ENCODE measurements around the gene ISX.
"Not testable (repeated sequence)": the region's sequence is repeated elsewhere in the genome, so short reads cannot be mapped to it uniquely, and the experiment has no call there.

ISX gene

GRCh38 chr22:35065796-35066218 lies at the start of gene ISX:
ISX (plus strand) TSS chr22:35066158; CDS start chr22:35067088, 930 bp downstream.
- DNase-seq (ENCODE audit: low read depth in 2 of 2, low spot score in 1 of 2) = no peak

- DNase-seq (ENCODE audit: low read depth in 2 of 2, low spot score in 1 of 2) = no peak
Observed at GRCh38 chr22:35016909-35017308, 49.0 kb upstream of the ISX start.

- DNase-seq (ENCODE audit: low read depth in 2 of 2, low spot score in 1 of 2) = no peak
Observed at GRCh38 chr22:35018995-35019394, 47.0 kb upstream of the ISX start.

GRCh38 chr22:35020517-35020916 lies 45.4 kb upstream of the ISX start:
- DNase-seq (ENCODE audit: low read depth in 2 of 2, low spot score in 1 of 2) = no peak

DNA sequence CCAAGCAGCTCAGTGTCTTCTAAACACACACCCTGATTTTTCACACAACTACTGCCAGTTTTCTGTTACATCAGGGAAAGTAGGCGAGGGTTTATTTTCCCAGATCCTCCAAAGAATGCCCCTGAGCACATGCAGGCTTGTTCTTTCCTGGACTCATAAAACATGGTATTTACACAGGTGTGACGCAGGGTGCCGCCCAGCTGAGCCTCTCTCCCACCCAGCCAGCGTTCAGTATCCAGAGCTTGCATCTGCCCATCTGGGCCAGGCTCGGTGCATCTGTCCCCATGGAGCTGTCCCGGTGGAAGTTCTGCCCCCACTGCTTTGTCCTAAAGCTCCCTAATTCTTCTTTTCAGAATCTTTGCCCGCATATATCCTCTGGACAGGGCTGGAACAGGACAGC lies 44.8 kb upstream of the ISX start:
- no peak for DNase-seq (ENCODE audit: low read depth in 2 of 2, low spot score in 1 of 2)

DNA sequence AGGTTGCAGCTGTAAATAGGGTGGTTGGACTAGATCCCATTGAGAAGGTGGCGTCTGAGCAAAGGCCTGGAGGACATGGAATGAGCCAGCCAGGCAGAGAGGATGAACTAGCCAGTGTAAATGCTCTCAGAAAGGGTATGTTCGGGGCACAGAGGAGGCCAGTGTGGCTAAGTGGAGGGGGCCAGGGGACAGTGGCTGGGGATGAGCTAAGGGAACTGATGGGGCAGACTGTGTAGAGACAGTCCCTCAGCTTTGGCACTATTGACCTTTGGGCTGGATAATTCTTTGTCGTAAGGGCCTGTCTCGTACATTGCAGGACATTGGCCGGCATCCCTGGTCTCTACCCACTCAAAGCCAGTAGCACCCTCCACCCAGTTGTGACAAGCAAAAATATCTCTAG lies 43.7 kb upstream of the ISX start:
- no peak for DNase-seq (ENCODE audit: low read depth in 2 of 2, low spot score in 1 of 2)

GRCh38 chr22:35023692-35024363 lies 42.1 kb upstream of the ISX start:
- DNase-seq (ENCODE audit: low read depth in 2 of 2, low spot score in 1 of 2) = peak in 1 of 2 donors; percentile 11

- no peak for DNase-seq (ENCODE audit: low read depth in 2 of 2, low spot score in 1 of 2)
Observed at GRCh38 chr22:35024364-35024692, 41.6 kb upstream of the ISX start.

DNA sequence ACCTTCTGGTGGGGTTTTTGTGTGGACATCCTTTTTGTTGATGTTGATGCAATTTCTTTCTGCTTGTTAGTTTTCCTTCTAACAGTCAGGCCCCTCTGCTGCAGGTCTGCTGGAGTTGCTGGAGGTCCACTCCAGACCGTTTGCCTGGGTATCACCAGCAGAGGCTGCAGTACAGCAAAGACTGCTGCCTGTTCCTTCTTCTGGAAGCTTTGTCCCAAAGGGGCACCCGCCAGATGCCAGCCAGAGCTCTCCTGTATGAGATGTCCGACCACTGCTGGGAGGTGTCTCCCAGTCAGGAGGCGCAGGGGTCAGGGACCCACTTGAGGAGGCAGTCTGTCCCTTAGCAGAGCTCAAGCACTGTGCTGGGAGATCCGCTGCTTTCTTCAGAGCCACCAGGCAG lies 35.8 kb upstream of the ISX start:
- not testable (repeated sequence) for DNase-seq (ENCODE audit: low read depth in 2 of 2, low spot score in 1 of 2)

DNA sequence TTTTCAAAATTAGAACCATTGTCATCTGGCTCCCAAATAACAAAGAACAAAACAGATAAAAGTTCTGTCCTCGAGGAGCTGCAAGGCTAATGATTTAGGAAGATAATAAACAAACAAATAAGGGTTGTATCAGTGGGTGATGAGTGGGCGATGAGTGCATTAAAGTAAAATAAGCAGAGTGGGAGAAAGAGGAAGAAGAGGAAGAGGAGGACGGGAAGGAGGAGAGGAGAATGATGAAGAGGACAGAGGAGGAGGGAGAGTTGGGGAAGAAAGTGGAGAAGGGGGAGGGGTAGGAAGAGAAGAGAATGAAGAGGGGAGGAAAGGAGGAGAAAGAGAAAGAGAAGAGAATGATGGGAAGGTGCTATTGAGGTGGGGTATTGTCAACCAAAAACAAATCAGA lies 33.4 kb upstream of the ISX start:
- DNase-seq (ENCODE audit: low read depth in 2 of 2, low spot score in 1 of 2) = no peak

DNA sequence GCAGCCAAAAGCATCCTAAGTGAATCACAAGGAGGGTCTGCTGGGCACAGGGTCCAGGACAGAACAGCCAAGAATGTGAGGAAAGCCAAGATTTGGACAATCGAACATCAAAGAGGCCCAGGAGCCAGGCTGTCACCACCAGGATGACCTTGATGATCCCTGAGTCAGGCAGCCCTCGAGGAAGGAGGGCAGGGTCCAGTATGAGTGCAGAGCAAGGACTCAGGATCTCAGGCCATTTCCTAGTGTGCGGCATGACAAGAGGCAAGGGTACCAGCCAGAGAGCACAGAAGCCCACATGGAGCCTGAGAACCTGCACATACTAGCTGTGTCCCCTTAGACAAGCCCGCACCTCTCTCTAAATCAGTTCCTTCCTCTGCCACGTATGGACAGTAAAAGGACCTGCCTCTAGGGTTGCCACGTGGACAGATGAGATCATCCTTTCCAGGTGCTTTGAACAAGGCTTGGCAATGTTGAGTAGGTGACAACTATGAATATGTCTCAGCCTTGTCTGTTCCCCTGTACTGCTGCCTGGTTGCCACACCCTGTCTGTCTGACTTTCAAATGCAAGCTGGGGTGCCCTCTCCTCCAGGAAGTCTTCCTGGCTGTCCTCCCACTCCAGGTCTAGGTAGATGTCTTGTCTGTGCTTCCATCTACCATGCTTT lies 32.2 kb upstream of the ISX start:
- DNase-seq (ENCODE audit: low read depth in 2 of 2, low spot score in 1 of 2) = no peak

DNA sequence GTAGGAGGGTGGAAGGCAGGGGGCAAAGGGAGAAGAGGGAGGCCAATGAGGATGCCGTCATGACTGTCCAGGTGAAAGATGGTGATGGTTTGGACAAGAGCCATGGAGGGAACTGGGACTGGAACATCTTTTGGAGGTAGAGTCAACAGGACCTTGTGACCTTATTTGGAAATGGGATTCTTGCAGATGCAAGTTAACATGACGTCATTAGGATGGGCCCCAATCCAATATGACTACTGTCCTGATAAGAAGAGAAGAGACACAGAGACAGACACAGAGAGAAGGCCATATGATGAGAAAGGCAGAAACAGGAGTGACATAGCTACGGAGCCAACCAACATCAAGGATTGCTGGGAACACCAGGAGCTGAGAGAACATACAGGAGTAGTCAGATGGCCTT lies 31.0 kb upstream of the ISX start:
- no peak for DNase-seq (ENCODE audit: low read depth in 2 of 2, low spot score in 1 of 2)

GRCh38 chr22:35037089-35037488 lies 28.9 kb upstream of the ISX start:
- DNase-seq (ENCODE audit: low read depth in 2 of 2, low spot score in 1 of 2) = no peak

DNA sequence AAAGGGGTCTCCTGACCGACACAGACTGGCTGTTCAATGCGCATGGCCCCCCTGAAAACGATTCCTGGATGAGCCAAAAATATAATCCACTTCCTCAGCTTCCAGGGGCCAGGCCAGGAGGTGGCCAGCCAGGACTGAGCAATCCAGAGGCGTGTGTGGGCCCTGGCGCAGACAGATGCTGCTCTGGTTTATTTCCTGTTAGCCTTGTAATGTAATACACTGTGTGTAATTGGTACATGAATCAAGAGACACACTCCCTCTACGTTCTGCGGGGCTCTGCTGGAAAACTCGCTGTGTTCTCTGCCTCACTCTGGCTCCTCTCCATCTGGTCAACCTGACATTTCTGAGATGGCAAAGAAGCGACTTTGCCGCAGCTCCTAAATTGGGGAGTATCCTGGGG lies 26.3 kb upstream of the ISX start:
- DNase-seq (ENCODE audit: low read depth in 2 of 2, low spot score in 1 of 2) = no peak

DNA sequence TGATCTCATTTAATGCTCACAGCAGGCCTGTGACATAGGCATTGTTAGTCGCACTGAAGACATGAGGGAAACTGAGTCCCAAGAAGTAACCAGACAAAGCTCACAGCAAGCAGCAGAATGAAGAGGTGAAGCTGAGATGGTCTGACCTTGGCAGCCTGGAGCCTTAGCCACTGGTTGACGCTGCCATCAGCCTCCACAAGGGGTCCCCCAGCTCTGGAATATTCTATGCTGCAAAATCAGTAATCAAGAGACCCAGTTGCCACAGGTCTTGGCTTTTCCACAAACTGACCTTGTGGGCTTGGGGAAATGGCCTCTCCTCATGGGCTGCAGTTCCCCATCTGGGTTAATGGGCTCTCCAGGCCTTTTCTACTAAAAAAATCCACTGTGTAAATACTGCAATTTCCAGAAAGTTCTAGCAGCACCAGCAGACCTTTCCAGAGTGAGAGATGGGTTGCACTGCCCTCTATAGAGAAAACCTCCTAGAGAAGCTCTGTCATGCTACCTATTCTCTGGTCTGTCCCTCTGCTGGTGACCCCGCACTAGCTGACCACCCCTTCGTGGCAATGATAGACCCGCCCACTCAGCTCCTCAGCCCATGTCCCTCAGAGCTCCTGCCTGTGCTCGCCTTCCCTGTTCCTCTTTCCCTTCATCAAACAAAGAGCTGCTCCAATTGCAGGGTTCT lies 22.6 kb upstream of the ISX start:
- DNase-seq (ENCODE audit: low read depth in 2 of 2, low spot score in 1 of 2) = no peak

GRCh38 chr22:35043934-35044319 lies 22.0 kb upstream of the ISX start:
- DNase-seq (ENCODE audit: low read depth in 2 of 2, low spot score in 1 of 2) = no peak

DNA sequence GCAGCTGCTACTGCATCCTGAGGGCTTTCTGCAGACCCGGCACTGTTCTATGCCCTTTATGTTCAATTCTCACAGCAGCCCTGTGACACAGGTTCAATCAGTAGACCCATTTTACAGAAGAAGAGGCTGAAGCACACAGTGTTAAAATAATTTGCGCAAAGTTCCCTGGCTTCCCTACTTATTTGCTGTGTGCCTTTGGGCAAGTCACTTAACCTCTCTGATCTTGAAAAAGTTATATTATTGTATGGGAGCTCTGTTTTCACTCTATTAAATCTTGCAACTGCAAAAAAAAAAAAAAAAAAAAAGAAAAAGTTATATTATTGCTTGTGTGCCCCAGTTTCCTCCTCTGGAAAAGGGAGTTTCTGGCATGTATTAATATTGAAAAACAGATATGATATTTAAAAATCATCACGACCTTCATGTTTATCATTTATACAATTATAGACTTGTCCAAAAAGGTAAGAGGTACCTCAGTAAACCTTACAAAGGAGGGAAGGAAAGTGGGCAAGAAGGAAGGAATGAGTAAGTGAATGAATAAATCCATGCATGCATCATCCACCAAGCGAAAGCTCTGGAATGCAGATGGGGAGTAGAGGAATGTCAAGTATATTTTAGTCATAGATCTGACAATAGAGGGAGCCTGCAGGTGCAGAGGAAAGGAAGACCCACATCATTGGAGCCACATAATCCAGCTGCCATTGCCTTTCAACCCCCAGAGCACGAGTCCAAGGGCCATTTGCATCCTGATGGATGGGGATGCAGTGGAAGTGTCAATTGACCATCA lies 21.2 kb upstream of the ISX start:
- no peak for DNase-seq (ENCODE audit: low read depth in 2 of 2, low spot score in 1 of 2)

DNA sequence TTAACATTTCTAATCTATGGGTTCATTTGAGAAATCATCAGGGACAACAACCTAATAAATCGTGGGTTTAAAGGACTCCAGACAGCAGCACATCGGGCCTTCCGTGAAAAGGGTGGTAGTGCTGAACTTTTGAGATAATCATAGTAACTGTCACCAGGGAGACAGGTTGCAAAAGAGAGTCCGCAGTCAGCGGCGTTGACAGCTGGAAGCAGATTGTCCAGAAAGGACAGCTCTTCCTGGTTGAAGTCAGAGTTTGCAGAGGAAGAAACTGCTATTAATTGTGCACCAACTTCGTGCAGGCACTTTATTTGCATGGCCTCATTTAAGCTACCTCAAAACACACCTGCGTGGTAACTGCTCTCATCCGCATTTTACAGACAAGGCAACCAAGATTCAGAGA lies 20.5 kb upstream of the ISX start:
- DNase-seq (ENCODE audit: low read depth in 2 of 2, low spot score in 1 of 2) = no peak

DNA sequence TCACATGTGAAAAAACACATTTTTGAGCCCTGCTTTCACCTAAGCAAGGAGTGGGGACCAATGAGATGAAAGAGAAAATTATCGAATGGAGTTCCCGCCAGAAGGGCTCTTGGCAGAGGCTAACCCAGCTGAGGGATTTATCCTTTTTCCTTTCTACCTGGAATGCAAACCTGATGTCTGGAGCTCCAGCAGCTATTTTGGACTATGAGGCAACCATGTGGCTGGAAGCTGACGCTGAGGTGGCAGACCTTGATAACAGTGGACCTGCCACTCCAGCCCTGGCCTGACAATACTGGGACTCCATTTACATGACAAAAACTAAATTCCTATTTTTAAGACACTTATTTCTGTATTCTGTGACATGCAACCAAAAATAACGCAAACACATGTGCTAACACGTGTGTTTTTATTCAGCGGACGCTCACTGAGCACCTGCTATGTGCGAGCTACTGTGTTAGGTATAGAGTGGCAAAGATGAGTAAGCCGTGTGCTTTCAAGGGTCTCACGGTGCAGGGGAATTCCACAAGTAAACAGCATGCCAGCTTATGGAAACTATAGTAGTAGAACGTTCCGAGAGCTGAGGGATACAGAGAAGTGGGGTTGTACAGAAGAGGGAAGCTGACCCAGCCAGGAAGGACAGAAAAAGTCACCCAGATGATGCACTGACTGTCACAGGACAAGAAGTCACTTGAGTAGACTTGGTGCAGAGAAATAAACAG lies 19.1 kb upstream of the ISX start:
- no peak for DNase-seq (ENCODE audit: low read depth in 2 of 2, low spot score in 1 of 2)

GRCh38 chr22:35050038-35050437 lies 15.9 kb upstream of the ISX start:
- DNase-seq (ENCODE audit: low read depth in 2 of 2, low spot score in 1 of 2) = not testable (repeated sequence)

- no peak for DNase-seq (ENCODE audit: low read depth in 2 of 2, low spot score in 1 of 2)
Observed at GRCh38 chr22:35051013-35051535, 14.9 kb upstream of the ISX start.

All from stimulated activated CD8-positive, alpha-beta memory T cell treated with anti-CD3 and anti-CD28 coated beads, Interleukin-4, amount 100 ng/mL, for 1 hour (primary cell).